Astrocyte (in vitro differentiated cells and primary cell): ENCODE data around the gene CRACDL.

Source experiments
- CTCF ChIP-seq: IDR thresholded peaks from 2 replicates; pipeline ENCODE4 v1.5.1; 2011; ENCODE audit warnings: low read depth, mild to moderate bottlenecking, inconsistent platforms, low read length, moderate library complexity; ENCODE audit not compliant: insufficient read depth
- EZH2 ChIP-seq: IDR thresholded peaks from 2 replicates; pipeline ENCODE4 v1.6.1; 2012; ENCODE audit warnings: mild to moderate bottlenecking, low read length, inconsistent platforms; ENCODE audit not compliant: insufficient read depth

DNA sequence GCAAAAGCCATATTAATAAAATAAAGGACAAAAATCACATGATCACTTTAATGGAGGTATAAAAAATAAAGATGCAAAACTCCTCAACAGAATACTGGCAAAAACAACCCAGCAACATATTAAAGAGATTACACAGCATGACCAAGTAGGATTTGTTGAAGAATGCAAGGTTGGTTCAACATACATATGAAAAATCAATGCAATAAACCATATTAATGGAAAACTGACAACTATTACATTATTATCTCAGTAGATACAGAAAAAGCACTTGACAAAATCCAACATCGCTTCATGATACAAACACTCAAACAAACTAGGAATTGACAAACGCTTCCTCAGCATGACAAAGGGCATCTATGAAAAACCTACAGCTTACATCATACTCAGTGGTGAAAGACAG is 76.7 kb downstream of the CRACDL start:
- TF ChIP-seq CTCF (no peak), EZH2 (no peak)
